Measurements from ENCODE around the gene EIF4E2. TPM values are rescaled to one million over a fixed set of nuclear protein-coding genes. Genes with fewer than 3 reads are reported as not detected.

Gene EIF4E2
- total RNA-seq, 4 donors from 2014 or later, result 34.7 to 81.3 (median 58.0) TPM

DNA sequence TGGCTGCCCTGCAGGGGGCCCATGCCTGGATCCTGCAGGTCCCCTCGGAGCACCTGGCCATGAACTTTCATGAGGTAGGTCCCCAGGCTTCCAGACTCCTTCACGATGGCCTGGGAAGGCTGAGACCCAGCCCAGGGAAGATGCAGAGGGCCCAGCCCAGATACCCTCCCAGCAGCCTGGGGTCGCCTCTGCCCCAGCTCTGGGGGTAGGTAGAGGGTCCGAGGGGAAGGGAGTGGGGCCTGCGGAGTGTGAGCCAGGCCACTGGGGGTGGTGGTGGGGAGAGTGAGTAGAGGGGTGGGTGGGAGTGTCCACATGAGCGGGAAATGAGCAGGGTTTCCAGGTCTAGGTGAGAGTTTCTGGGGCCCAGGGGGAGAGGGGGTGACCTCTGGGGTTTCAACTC, 25.7 kb upstream of the EIF4E2 start:
- intact Hi-C loops (cut with DNase I), result loop anchor here (5.0 kb wide), 1 partner anchor 77 kb away; no protein-coding TSS in a partner anchor

DNA sequence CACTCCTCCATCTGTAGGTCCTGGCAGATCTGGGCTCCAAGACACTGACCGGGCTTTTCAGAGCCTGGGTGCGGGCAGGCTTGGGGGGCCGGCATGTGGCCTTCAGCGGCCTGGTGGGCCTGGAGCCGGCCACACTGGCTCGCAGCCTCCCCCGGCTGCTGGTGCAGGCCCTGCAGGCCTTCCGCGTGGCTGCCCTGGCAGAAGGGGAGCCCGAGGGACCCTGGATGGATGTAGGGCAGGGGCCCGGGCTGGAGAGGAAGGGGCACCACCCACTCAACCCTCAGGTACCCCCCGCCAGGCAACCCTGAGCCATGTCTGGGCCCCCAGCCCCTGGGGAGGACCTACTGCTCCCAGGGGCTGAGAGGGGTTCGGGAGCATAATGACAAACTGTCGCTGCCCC, 25.3 kb upstream of the EIF4E2 start:
- 60 to 67% methylated on average over 1 to 3 of the region's 14 CpGs for WGBS, 2 donors
- Histone ChIP-seq H3K27ac (no peak overlapping the region), H3K27me3 (peaks cover 19 to 88% (median 23%) of the 10 kb centered on the region in 4 donors), H3K36me3 (no peaks in the 10 kb centered on the region), H3K4me1 (peaks cover 17 to 39% (median 26%) of the 10 kb centered on the region in 3 donors), H3K9me3 (no peaks in the 10 kb centered on the region), H3K4me3 (no peak overlapping the region)
- intact Hi-C loops (cut with DNase I), result no loop called here
- no peak for DNase-seq
- TF ChIP-seq, protein P1, sequence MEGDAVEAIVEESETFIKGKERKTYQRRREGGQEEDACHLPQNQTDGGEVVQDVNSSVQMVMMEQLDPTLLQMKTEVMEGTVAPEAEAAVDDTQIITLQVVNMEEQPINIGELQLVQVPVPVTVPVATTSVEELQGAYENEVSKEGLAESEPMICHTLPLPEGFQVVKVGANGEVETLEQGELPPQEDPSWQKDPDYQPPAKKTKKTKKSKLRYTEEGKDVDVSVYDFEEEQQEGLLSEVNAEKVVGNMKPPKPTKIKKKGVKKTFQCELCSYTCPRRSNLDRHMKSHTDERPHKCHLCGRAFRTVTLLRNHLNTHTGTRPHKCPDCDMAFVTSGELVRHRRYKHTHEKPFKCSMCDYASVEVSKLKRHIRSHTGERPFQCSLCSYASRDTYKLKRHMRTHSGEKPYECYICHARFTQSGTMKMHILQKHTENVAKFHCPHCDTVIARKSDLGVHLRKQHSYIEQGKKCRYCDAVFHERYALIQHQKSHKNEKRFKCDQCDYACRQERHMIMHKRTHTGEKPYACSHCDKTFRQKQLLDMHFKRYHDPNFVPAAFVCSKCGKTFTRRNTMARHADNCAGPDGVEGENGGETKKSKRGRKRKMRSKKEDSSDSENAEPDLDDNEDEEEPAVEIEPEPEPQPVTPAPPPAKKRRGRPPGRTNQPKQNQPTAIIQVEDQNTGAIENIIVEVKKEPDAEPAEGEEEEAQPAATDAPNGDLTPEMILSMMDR (IDR thresholded peaks at IDR 0.05), result no peak
- no peak for TF ChIP-seq POLR2A (IDR thresholded peaks at IDR 0.05)

More for the DNA sequence above, 25.7 kb upstream of the EIF4E2 start:
- Histone ChIP-seq H3K4me1 (peaks cover 17 to 39% (median 26%) of the 10 kb centered on the region in 3 donors), H3K27ac (no peak overlapping the region), H3K27me3 (peaks cover 19 to 93% (median 23%) of the 10 kb centered on the region in 4 donors), H3K9me3 (no peaks in the 10 kb centered on the region), H3K36me3 (no peaks in the 10 kb centered on the region), H3K4me3 (no peak overlapping the region)
- TF ChIP-seq, protein P1 (IDR thresholded peaks at IDR 0.05), result no peak
- no peak for TF ChIP-seq POLR2A (IDR thresholded peaks at IDR 0.05)
- no peak for DNase-seq
- 60 to 100% methylated on average over 1 to 4 of the region's 6 CpGs for WGBS, 2 donors

DNA sequence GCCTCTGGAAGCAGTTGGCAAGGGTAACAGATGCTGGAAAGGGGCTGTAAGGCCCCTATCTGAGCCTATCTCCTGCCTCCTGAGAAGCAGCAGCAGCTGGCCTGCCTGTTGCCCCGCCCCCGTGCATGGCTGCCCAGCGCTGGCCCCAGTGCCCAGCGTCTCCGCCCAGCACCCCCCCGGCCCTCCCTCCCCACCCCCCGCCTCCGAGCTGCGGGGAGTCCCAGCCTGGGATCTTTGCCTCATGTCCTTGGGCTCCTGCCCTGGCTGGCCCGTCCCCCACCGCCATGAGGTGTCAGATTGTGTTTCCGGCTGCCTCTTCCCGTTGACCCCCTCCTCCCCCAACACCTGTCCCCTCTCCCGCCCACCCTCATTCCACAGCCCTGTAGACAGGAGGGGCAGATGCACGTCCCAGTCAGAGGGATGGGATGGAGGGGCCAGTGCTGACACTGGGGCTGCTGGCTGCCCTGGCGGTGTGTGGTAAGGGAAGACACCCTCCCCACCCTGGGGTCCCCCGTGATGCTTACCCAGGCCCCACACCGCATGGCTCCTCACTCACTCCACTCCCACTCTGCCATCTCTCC, 24.6 kb upstream of the EIF4E2 start, which contains the start of gene CHRND:
CHRND (plus strand) TSS at position 370 of the 581 bp plus-strand sequence; CDS start at position 426, 56 bp downstream.
- Histone ChIP-seq H3K4me3 (no peak within 1 kb of the TSS), H3K27ac (no peak within 1 kb of the TSS), H3K9me3 (no peaks in the 10 kb centered on the region), H3K36me3 (no peaks in the 10 kb centered on the region), H3K4me1 (peaks cover 17 to 39% (median 26%) of the 10 kb centered on the region in 3 donors), H3K27me3 (peaks cover 19 to 81% (median 23%) of the 10 kb centered on the region in 4 donors)
- DNase-seq, result no peak
- 30 to 43% methylated on average over 2 to 7 of the region's 18 CpGs for WGBS, 2 donors
- intact Hi-C loops (cut with DNase I), result no loop called here
- no peak for TF ChIP-seq POLR2A (IDR thresholded peaks at IDR 0.05)
- TF ChIP-seq, protein P1 (IDR thresholded peaks at IDR 0.05), result no peak

DNA sequence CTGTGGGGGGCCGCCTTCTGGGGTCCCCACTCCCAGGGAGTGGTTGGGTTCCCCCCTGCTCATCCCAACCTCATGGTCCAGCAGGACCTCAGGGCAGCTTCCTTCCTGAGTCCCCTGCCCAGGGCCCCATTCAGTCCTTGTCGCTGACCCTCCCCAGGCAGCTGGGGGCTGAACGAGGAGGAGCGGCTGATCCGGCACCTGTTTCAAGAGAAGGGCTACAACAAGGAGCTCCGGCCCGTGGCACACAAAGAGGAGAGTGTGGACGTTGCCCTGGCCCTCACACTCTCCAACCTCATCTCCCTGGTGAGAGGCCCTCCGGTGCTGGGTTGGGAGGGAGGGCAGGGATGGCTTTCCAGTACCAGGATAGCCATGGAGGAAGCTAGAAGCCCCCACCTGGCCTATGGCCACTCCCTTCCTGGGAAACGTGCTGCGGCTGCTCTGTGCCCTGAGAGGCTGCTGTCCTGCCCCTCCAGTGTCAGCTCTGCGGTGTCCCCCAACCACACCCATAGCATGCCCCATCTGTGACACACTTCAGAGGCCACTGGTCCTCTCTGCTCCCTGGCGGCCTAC, 24.0 kb upstream of the EIF4E2 start:
- H3K27me3 ChIP-seq, result peaks cover 19 to 76% (median 22%) of the 10 kb centered on the region in 4 donors

More for the DNA sequence above, 24.0 kb upstream of the EIF4E2 start:
- H3K4me3 ChIP-seq, result no peak overlapping the region
- 71% methylated on average over 1 of the region's 13 CpGs; no CpG with 5 or more reads in 1 of the 2 donors for WGBS, 2 donors
- peaks cover 17 to 39% (median 26%) of the 10 kb centered on the region in 3 donors for H3K4me1 ChIP-seq
- H3K9me3 ChIP-seq, result no peaks in the 10 kb centered on the region
- no peaks in the 10 kb centered on the region for H3K36me3 ChIP-seq
- no peak for DNase-seq
- H3K27ac ChIP-seq, result no peak overlapping the region
- no peak for TF ChIP-seq POLR2A (IDR thresholded peaks at IDR 0.05)
- TF ChIP-seq, protein P1 (IDR thresholded peaks at IDR 0.05), result no peak
- intact Hi-C loops (cut with DNase I), result no loop called here

All from esophagus squamous epithelium (tissue), 5 donors.